ENCODE measurements around the gene GRPEL1. TPM values are rescaled to one million over a fixed set of nuclear protein-coding genes. Genes with fewer than 3 reads are reported as not detected.
A peak's percentile ranks its signal among the peaks of the same experiment; 100 is the strongest.

GRPEL1 gene
- total RNA-seq, 1 experiment from 2014 or later = 46.6 TPM

DNA sequence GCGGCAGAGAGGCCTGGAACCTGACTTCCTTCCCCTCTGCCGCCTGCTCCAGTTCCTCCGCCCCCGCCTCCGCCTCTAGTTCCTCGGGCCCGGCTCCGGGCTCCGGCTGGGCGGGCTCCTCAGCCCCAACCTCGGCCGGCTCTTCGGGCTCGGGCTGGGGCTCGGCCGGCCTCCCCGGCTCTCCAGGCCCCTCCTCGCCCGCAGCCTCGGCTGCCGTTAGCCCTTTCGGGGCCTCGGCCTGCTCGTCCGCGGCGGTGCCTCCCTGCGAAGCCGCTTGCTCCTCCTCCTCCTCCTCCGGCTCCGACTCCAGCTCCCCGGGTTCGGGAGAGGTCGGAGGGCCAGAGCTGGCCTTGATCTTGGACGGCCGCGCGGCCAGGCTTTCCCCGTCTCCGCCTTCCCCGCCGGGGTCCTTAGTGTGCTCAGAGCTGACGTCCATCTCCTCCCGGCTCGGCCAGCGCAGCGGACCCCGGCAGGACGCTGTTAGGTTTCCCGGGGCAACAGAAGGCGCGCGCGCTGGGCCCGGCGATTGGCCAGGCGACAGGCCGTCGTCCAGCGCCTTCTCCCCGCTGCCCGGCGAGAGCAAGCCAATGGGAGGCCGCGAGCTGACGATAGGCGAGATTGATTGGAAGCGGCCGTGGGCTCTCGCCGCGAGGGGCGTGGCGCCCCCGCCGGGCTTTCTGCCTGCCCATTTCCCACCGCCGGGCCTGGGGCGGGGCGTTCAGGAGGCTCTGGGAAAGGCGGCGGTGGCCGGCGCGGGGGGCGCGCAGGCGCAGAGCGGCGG lies 25.2 kb downstream of the GRPEL1 start:
- H3K27ac ChIP-seq (ENCODE audit: low read length) = peak overlapping the region; percentile 39; the same call in 1 of the 2 replicates
- no peaks in the 10 kb centered on the region for H3K27me3 ChIP-seq (ENCODE audit: control insufficient read depth, insufficient read depth, low read length)
- BruUV-seq (replicated peaks) = no TSS peak
- TF ChIP-seq TCF7L2 (IDR thresholded peaks at IDR 0.05; ENCODE audit: low read depth, low read length) (no peak), SIN3A (IDR thresholded peaks at IDR 0.05; ENCODE audit: borderline replicate concordance, insufficient read depth, low read depth, low read length) (peak; percentile 97), POLR2AphosphoS5 (IDR thresholded peaks at IDR 0.05; ENCODE audit: low read depth, low read length) (no peak)
- TF ChIP-seq, protein P1, sequence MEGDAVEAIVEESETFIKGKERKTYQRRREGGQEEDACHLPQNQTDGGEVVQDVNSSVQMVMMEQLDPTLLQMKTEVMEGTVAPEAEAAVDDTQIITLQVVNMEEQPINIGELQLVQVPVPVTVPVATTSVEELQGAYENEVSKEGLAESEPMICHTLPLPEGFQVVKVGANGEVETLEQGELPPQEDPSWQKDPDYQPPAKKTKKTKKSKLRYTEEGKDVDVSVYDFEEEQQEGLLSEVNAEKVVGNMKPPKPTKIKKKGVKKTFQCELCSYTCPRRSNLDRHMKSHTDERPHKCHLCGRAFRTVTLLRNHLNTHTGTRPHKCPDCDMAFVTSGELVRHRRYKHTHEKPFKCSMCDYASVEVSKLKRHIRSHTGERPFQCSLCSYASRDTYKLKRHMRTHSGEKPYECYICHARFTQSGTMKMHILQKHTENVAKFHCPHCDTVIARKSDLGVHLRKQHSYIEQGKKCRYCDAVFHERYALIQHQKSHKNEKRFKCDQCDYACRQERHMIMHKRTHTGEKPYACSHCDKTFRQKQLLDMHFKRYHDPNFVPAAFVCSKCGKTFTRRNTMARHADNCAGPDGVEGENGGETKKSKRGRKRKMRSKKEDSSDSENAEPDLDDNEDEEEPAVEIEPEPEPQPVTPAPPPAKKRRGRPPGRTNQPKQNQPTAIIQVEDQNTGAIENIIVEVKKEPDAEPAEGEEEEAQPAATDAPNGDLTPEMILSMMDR (IDR thresholded peaks at IDR 0.05) = 0 out of 2 replicates have a peak, but pooled peaks have one; percentile 83
- TF ChIP-seq, protein P2, sequence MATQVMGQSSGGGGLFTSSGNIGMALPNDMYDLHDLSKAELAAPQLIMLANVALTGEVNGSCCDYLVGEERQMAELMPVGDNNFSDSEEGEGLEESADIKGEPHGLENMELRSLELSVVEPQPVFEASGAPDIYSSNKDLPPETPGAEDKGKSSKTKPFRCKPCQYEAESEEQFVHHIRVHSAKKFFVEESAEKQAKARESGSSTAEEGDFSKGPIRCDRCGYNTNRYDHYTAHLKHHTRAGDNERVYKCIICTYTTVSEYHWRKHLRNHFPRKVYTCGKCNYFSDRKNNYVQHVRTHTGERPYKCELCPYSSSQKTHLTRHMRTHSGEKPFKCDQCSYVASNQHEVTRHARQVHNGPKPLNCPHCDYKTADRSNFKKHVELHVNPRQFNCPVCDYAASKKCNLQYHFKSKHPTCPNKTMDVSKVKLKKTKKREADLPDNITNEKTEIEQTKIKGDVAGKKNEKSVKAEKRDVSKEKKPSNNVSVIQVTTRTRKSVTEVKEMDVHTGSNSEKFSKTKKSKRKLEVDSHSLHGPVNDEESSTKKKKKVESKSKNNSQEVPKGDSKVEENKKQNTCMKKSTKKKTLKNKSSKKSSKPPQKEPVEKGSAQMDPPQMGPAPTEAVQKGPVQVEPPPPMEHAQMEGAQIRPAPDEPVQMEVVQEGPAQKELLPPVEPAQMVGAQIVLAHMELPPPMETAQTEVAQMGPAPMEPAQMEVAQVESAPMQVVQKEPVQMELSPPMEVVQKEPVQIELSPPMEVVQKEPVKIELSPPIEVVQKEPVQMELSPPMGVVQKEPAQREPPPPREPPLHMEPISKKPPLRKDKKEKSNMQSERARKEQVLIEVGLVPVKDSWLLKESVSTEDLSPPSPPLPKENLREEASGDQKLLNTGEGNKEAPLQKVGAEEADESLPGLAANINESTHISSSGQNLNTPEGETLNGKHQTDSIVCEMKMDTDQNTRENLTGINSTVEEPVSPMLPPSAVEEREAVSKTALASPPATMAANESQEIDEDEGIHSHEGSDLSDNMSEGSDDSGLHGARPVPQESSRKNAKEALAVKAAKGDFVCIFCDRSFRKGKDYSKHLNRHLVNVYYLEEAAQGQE (IDR thresholded peaks at IDR 0.05; ENCODE audit: insufficient read depth in 1 of 2, low read depth in 2 of 2, low read length in 1 of 2) = no peak
- POLR2A ChIA-PET = no interaction called here
- peaks cover 30% of the 10 kb centered on the region for H3K4me1 ChIP-seq (ENCODE audit: control insufficient read depth, insufficient read depth, low read length)
- in situ Hi-C loops (cut with HindIII; ENCODE audit: low pct_unique_long_range_greater_than_20kb, low sequenced_read_pairs) (no loop called here), intact Hi-C loops (cut with micrococcal nuclease; ENCODE audit: unreplicated experiment) (no loop called here)
- no peaks in the 10 kb centered on the region for H3K36me3 ChIP-seq (ENCODE audit: control insufficient read depth, insufficient read depth, low read length)
- CTCF ChIA-PET = interaction anchor here (0.6 kb wide), 4 partner anchors 9 to 39 kb away, joined by 3 to 10 read pairs (median 5); partner anchors contain the start of gene GRPEL1
- H3K9me3 ChIP-seq (ENCODE audit: control insufficient read depth, insufficient read depth, low read depth, low read length) = no peaks in the 10 kb centered on the region
- DNase-seq (ENCODE audit: low read depth, low spot score) = peak; percentile 53
- H3K4me3 ChIP-seq (ENCODE audit: low read depth in 2 of 2, low read length in 2 of 2) = peak overlapping the region; percentile 66 to 69
- ATAC-seq = peak; percentile 93

DNA sequence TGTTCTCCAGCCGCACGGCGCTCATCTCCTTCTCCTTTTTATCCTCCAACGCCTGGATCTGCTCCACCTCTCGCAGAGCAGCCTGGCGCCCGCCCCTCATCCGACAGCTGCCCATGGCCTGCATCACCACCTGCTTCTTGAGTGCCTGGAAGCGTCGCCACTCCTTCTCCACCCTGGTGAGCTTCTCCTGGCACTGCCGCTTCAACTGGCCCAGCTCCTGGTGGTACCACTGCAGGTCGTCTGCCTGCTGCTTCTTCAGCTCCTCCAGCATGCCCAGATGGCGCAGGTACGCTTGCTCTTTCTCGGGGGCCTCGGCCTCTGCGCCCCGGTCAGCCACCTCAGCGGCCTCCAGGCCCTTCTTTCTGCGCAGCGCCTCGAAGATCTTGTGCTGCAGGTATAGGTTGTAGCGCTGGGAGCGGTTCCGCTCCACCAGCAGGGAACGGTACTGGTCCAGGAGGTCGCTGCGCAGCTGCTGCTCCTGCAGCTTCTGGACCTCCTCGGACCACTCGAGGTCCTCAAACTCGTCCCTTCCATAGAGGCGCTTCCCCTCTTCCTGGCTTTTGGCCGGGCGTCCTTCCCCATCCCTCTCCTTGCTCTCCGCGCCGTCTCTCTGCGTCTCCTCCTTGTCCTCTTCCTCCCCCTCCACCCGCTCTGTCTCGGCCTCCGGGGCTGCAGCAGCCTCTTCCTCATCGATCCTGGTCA lies 25.9 kb downstream of the GRPEL1 start:
- BruUV-seq (replicated peaks) = no TSS peak
- intact Hi-C loops (cut with micrococcal nuclease; ENCODE audit: unreplicated experiment) = no loop called here
- ATAC-seq = no peak

More for the DNA sequence above, 25.9 kb downstream of the GRPEL1 start:
- DNase-seq (ENCODE audit: low read depth, low spot score) = no peak
- no peak for TF ChIP-seq SIN3A (IDR thresholded peaks at IDR 0.05; ENCODE audit: borderline replicate concordance, insufficient read depth, low read depth, low read length)
- TF ChIP-seq, protein P1 (IDR thresholded peaks at IDR 0.05) = no peak
- TF ChIP-seq TCF7L2 (IDR thresholded peaks at IDR 0.05; ENCODE audit: low read depth, low read length) = no peak
- TF ChIP-seq, protein P2 (IDR thresholded peaks at IDR 0.05; ENCODE audit: insufficient read depth in 1 of 2, low read depth in 2 of 2, low read length in 1 of 2) = no peak
- TF ChIP-seq POLR2AphosphoS5 (IDR thresholded peaks at IDR 0.05; ENCODE audit: low read depth, low read length) = no peak
- no peaks in the 10 kb centered on the region for H3K9me3 ChIP-seq (ENCODE audit: control insufficient read depth, insufficient read depth, low read depth, low read length)
- H3K27ac ChIP-seq (ENCODE audit: low read length) = no peak overlapping the region; the same call in 1 of the 2 replicates
- ChIA-PET POLR2A (interaction anchor here (0.6 kb wide), 1 partner anchor 55 kb away, joined by 7 read pairs; no protein-coding TSS in a partner anchor), CTCF (no interaction called here)
- in situ Hi-C loops (cut with HindIII; ENCODE audit: low pct_unique_long_range_greater_than_20kb, low sequenced_read_pairs) = no loop called here
- peaks cover 27% of the 10 kb centered on the region for H3K4me1 ChIP-seq (ENCODE audit: control insufficient read depth, insufficient read depth, low read length)
- no peaks in the 10 kb centered on the region for H3K27me3 ChIP-seq (ENCODE audit: control insufficient read depth, insufficient read depth, low read length)
- H3K4me3 ChIP-seq (ENCODE audit: low read depth in 2 of 2, low read length in 2 of 2) = peak overlapping the region; percentile 66 to 69
- H3K36me3 ChIP-seq (ENCODE audit: control insufficient read depth, insufficient read depth, low read length) = no peaks in the 10 kb centered on the region
